PC-3 (cell line): ENCODE measurements around the gene NOX1. TPM values are rescaled to one million over a fixed set of nuclear protein-coding genes. Genes with fewer than 3 reads are reported as not detected.
"Not testable (repeated sequence)": the region's sequence is repeated elsewhere in the genome, so short reads cannot be mapped to it uniquely, and the experiment has no call there.

Source experiments
- ATAC-seq: fragments of 200-7000 bp; cut with Tn5 transposase; 2 replicates; pipeline ENCODE4 v1.9.1; 2020; ENCODE audit warnings: mild to moderate bottlenecking, moderate library complexity
- BruUV-seq: library from RNA; stranded (reverse); fragments of 400-500 nt; replicated peaks from 2 replicates; lab custom pipeline; 2021; lab: Mats Ljungman, UMichigan
- CTCF ChIA-PET: fragments of 300-600 bp; sonication (Branson Sonifier 250); formaldehyde crosslinking; loops from one replicate; lab custom pipeline; 2022; ENCODE audit warnings: antibody characterized with exemption; lab: Charles Lee
- POLR2A ChIA-PET: fragments of 300-600 bp; sonication (Branson Sonifier 250); formaldehyde crosslinking; loops from one replicate; lab custom pipeline; 2022; ENCODE audit warnings: antibody characterized with exemption; ENCODE audit not compliant: unreplicated experiment; lab: Charles Lee
- DNase-seq: peaks from one replicate; pipeline ENCODE4 v3.0.0-alpha.2; 2015
- H2AFZ ChIP-seq: fragments of 300-600 bp; sonication (generic); 2 replicates; pipeline ENCODE4 v1.6.0; 2016; ENCODE audit warnings: antibody characterized with exemption, low read length
- H3F3A ChIP-seq: fragments of 300-600 bp; sonication (generic); one replicate; pipeline ENCODE4 v1.6.0; 2017; ENCODE audit warnings: antibody characterized with exemption, low read length, control low read depth, mild to moderate bottlenecking; ENCODE audit not compliant: unreplicated experiment
- H3K27ac ChIP-seq: fragments of 300-600 bp; sonication (generic); 2 replicates; pipeline ENCODE4 v1.5.1; 2016; ENCODE audit warnings: mild to moderate bottlenecking, low read length
- H3K27me3 ChIP-seq: fragments of 300-600 bp; sonication (generic); 2 replicates; pipeline ENCODE4 v1.6.1; 2016; ENCODE audit warnings: low read length, mixed read lengths
- H3K36me3 ChIP-seq: fragments of 300-600 bp; sonication (generic); 2 replicates; pipeline ENCODE4 v1.6.1; 2016; ENCODE audit warnings: low read depth, mixed run types, low read length, mixed read lengths
- H3K4me1 ChIP-seq: fragments of 300-600 bp; sonication (generic); 2 replicates; pipeline ENCODE4 v1.5.1; 2016; ENCODE audit warnings: low read length; ENCODE audit not compliant: insufficient read depth
- H3K4me2 ChIP-seq: fragments of 300-600 bp; sonication (generic); 2 replicates; pipeline ENCODE4 v1.6.0; 2016; ENCODE audit warnings: low read length
- H3K4me3 ChIP-seq: fragments of 300-600 bp; sonication (generic); 2 replicates; pipeline ENCODE4 v1.5.1; 2016; ENCODE audit warnings: mild to moderate bottlenecking, low read length, mixed read lengths
- H3K79me2 ChIP-seq: fragments of 300-600 bp; sonication (generic); 2 replicates; pipeline ENCODE4 v1.6.1; 2017; ENCODE audit warnings: low read length, mixed read lengths
- H3K9ac ChIP-seq: fragments of 300-600 bp; sonication (generic); 2 replicates; pipeline ENCODE4 v1.6.0; 2016; ENCODE audit warnings: mild to moderate bottlenecking, low read length
- H3K9me2 ChIP-seq: fragments of 300-600 bp; sonication (generic); replicated peaks from 2 replicates; pipeline ENCODE4 v1.6.1; 2016; ENCODE audit warnings: mixed run types, low read length, mixed read lengths
- H3K9me3 ChIP-seq: fragments of 300-600 bp; sonication (generic); 2 replicates; pipeline ENCODE4 v1.6.1; 2016; ENCODE audit warnings: low read length, mixed read lengths
- H4K20me1 ChIP-seq: fragments of 300-600 bp; sonication (generic); 2 replicates; pipeline ENCODE4 v1.6.1; 2016; ENCODE audit warnings: low read length, mixed read lengths
- EZH2 ChIP-seq: fragments of 300-600 bp; sonication (generic); IDR thresholded peaks from one replicate; pipeline ENCODE4 v1.6.1; 2017; ENCODE audit warnings: antibody characterized with exemption, mild to moderate bottlenecking, low read length; ENCODE audit not compliant: unreplicated experiment
- EZH2phosphoT487 ChIP-seq: fragments of 300-600 bp; sonication (generic); IDR thresholded peaks from 2 replicates; pipeline ENCODE4 v1.6.1; 2018; ENCODE audit warnings: mild to moderate bottlenecking, antibody characterized with exemption, low read length, borderline replicate concordance
- intact Hi-C: fragments of 100-400 bp; cut with micrococcal nuclease; formaldehyde crosslinking; loops from 2 replicates; pipeline ENCODE4 v1.9.0; 2023
- total RNA-seq: library from RNA; depleted of rRNA; stranded (reverse); fragments of >200 nt; gene quantifications from 2 replicates; pipeline ENCODE4 v1.2.3, GENCODE V29; 2014
- TF ChIP-seq, protein P1 (sequence below): fragments of 300-600 bp; sonication (generic); conservative IDR thresholded peaks from 2 replicates; pipeline ENCODE4 v1.5.1; 2017; ENCODE audit warnings: antibody characterized with exemption, low read depth, mild to moderate bottlenecking, low read length

The NOX1 gene
- total RNA-seq, 1 experiment from 2014 or later = not detected

DNA sequence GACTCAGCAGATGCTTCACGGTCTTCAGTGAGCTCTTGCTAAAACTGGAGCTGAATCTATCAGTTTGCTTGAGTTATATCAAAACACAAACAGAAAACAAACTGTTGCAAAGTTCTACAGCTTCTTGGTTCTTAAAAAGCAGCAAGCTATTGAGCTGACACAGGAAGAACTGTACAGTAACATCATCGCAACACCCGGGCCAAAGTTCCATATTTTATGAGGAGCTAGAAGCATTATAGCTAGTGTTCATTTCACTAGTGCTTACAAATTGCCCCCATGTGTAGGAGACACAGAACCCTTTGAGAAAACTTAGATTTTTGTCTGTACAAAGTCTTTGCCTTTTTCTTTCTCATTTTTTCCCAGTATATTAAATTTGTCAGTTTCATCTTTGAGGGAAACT is 71.3 kb downstream of the NOX1 start:
- Histone ChIP-seq H3K36me3 (no peaks in the 10 kb centered on the region), H3F3A (no peaks in the 10 kb centered on the region), H4K20me1 (no peaks in the 10 kb centered on the region), H3K9ac (no peak overlapping the region), H3K27me3 (no peaks in the 10 kb centered on the region), H3K79me2 (no peaks in the 10 kb centered on the region), H3K27ac (no peak overlapping the region), H2AFZ (no peak overlapping the region), H3K9me2 (no peaks in the 10 kb centered on the region), H3K4me1 (no peaks in the 10 kb centered on the region), H3K4me3 (no peak overlapping the region), H3K4me2 (no peak overlapping the region), H3K9me3 (no peaks in the 10 kb centered on the region)
- ChIA-PET POLR2A (no interaction called here), CTCF (no interaction called here)
- BruUV-seq = no TSS peak
- DNase-seq (no peak), ATAC-seq (no peak)
- TF ChIP-seq EZH2 (no peak), EZH2phosphoT487 (no peak)
- TF ChIP-seq, protein P1, sequence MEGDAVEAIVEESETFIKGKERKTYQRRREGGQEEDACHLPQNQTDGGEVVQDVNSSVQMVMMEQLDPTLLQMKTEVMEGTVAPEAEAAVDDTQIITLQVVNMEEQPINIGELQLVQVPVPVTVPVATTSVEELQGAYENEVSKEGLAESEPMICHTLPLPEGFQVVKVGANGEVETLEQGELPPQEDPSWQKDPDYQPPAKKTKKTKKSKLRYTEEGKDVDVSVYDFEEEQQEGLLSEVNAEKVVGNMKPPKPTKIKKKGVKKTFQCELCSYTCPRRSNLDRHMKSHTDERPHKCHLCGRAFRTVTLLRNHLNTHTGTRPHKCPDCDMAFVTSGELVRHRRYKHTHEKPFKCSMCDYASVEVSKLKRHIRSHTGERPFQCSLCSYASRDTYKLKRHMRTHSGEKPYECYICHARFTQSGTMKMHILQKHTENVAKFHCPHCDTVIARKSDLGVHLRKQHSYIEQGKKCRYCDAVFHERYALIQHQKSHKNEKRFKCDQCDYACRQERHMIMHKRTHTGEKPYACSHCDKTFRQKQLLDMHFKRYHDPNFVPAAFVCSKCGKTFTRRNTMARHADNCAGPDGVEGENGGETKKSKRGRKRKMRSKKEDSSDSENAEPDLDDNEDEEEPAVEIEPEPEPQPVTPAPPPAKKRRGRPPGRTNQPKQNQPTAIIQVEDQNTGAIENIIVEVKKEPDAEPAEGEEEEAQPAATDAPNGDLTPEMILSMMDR = no peak
- intact Hi-C loops = no loop called here

DNA sequence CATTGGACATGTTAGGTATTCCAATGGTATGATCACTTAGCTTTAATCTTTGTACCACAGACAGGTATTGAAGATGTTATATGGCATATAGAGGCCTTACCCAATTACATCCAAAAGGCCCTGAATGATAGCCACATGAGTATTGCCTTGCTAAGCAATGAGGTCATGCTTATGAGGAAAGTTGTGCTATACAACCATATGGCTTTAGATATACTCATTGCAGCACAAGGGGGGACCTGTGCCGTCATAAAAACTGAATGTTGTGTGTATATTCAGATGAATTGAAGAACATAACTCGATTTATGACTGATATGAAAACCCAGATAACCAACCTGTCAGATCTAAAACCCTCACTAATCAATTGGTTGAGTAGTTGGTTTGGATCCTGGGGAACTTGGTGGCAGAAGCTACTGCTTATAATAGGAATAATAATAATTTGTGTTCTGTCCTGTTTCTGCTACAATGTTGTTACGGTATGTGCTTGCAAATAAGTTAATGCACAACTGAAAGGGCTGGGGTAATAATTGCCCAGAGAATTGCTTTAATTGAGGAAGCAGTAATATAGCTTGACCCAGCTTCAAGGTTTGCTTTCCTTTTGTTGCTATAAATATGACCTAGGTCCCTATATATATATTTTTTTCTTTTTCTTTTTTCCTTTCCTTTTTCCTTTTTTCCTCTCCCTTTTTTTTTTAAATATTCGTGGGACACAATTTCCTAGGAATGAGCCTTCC is 75.5 kb downstream of the NOX1 start:
- Histone ChIP-seq H3K79me2 (no peaks in the 10 kb centered on the region), H3K27me3 (no peaks in the 10 kb centered on the region), H4K20me1 (no peaks in the 10 kb centered on the region), H3K4me2 (no peak overlapping the region), H3K9ac (no peak overlapping the region), H3K9me2 (no peaks in the 10 kb centered on the region), H3K4me1 (no peaks in the 10 kb centered on the region; the same call in 1 of the 2 replicates), H3K27ac (no peak overlapping the region), H2AFZ (no peak overlapping the region), H3F3A (no peaks in the 10 kb centered on the region), H3K9me3 (no peaks in the 10 kb centered on the region), H3K36me3 (no peaks in the 10 kb centered on the region), H3K4me3 (no peak overlapping the region)
- TF ChIP-seq, protein P1 = no peak
- TF ChIP-seq EZH2 (no peak), EZH2phosphoT487 (no peak)
- DNase-seq (no peak), ATAC-seq (no peak)
- ChIA-PET POLR2A (no interaction called here), CTCF (no interaction called here)
- intact Hi-C loops = no loop called here
- BruUV-seq = no TSS peak

DNA sequence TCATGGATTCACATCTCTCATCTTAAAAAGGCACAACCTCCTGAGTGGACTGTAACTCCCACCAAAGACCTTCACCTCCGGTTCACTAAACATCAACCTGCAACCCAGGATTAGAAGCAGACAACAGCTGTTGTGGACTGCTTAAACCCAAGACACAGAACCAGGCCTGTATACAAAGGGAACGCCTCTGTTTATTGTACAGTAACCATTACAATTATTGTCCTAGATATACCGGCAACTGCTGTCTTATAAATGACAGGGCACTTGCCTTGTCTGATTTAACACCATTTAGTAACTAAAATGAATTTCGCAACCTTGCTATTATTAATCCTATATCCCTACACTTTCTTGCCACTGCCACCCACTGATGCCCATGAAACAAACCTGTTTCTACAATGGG is 76.8 kb downstream of the NOX1 start:
- Histone ChIP-seq H3K4me2 (no peak overlapping the region), H3F3A (no peaks in the 10 kb centered on the region), H3K27ac (no peak overlapping the region), H3K9ac (no peak overlapping the region), H3K4me3 (no peak overlapping the region), H3K27me3 (no peaks in the 10 kb centered on the region), H2AFZ (no peak overlapping the region), H3K4me1 (no peaks in the 10 kb centered on the region; the same call in 1 of the 2 replicates), H4K20me1 (no peaks in the 10 kb centered on the region), H3K79me2 (no peaks in the 10 kb centered on the region), H3K9me2 (no peaks in the 10 kb centered on the region), H3K36me3 (no peaks in the 10 kb centered on the region), H3K9me3 (no peaks in the 10 kb centered on the region)
- ATAC-seq (no peak), DNase-seq (no peak)
- TF ChIP-seq, protein P1 = no peak
- TF ChIP-seq EZH2 (no peak), EZH2phosphoT487 (no peak)
- no TSS peak for BruUV-seq
- ChIA-PET CTCF (no interaction called here), POLR2A (no interaction called here)
- intact Hi-C loops = no loop called here

DNA sequence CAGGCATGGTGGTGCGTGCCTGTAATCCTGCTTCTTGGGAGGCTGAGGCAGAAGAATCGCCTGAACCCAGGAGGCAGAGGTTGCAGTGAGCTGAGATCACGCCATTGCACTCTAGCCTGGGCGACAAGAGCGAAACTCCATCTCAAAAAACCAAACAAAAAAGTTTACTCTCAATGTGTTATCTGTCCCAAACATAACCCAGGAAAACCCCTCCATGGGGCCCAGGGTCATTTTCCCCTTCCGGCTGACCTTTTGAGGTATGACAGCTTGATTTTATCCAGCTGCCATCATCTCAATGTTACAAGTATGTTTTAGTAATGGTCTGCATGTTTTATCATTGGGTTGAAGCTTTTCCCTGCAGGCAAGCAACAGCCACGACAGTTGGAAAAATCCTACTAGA is 77.8 kb downstream of the NOX1 start:
- BruUV-seq, H3F3A ChIP-seq, H2AFZ ChIP-seq, intact Hi-C loops, H3K27ac ChIP-seq, H3K4me1 ChIP-seq, H3K9ac ChIP-seq, H3K9me2 ChIP-seq, ATAC-seq, H4K20me1 ChIP-seq, POLR2A ChIA-PET, H3K36me3 ChIP-seq, CTCF ChIA-PET, H3K79me2 ChIP-seq, H3K4me3 ChIP-seq, H3K4me2 ChIP-seq, H3K9me3 ChIP-seq, H3K27me3 ChIP-seq, DNase-seq: not testable (repeated sequence)
